GM19438 (cell line): ENCODE measurements around the gene CHP1.
"Not testable (repeated sequence)": the region's sequence is repeated elsewhere in the genome, so short reads cannot be mapped to it uniquely, and the experiment has no call there.

Experiments used
- ATAC-seq: cut with Tn5 transposase; IDR thresholded peaks from one replicate; pipeline ENCODE4 v1.9.1; 2021; ENCODE audit warnings: low read depth; ENCODE audit not compliant: unreplicated experiment

CHP1 gene

GRCh38 chr15:41254560-41254959, 23.5 kb downstream of the CHP1 start:
- ATAC-seq, result no peak

GRCh38 chr15:41256103-41256502, 25.0 kb downstream of the CHP1 start:
- no peak for ATAC-seq

- ATAC-seq, result no peak
Observed at GRCh38 chr15:41256577-41257038, 25.5 kb downstream of the CHP1 start.

DNA sequence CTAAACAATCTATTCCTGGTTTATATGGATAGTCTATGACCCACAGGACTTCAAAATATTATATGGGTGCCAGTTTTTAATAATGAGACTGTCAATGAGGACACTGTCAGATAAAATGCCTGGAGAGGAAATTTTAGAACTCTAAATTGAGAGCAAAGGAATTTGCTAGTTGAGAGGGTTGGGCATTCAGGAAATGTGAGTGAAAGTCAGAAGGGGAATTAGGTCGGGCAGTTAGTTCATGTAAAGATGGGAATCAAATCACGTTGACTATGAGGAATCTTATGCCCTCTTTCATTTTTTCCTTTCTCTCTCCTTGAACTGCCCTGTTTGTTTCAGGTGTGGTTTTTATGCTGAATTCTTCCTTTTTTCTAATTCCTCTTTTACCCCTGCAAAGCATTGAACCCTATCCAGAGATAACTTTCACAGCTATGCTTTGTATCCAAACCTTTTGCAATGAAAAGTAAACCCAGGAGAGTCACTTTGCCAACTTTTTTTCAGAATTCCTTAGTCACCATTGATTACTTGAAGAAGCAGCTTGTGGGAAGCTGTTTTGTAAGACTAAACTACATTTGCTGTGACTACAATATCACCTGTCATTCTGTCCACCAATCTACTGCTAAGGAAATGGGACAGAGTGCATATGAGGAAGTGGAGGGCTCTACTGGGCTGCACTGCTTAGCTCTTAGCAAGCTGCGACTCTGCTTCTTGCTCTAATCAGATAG, 27.8 kb downstream of the CHP1 start:
- no peak for ATAC-seq

- no peak for ATAC-seq
Observed at GRCh38 chr15:41259546-41260189, 28.6 kb downstream of the CHP1 start.

DNA sequence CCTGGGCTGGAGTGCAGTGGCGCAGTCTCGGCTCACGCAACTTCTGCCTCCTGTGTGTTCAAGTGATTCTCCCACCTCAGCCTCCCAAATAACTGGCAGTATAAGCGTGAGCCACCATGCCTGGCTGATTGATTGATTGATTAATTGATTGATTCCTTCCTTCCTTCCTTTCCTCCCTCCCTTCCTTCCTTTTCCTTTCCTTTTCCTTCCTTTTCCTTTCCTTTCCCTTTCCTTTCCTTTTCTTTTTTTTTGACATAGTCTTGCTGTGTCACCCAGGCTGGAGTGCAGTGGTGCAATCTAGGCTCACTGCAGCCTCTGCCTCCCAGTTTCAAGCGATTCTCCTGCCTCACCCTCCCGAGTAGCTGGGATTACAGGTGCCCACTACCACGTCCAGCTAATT, 29.9 kb downstream of the CHP1 start:
- ATAC-seq, result not testable (repeated sequence)

- no peak for ATAC-seq
Observed at GRCh38 chr15:41262571-41262970, 31.5 kb downstream of the CHP1 start.

DNA sequence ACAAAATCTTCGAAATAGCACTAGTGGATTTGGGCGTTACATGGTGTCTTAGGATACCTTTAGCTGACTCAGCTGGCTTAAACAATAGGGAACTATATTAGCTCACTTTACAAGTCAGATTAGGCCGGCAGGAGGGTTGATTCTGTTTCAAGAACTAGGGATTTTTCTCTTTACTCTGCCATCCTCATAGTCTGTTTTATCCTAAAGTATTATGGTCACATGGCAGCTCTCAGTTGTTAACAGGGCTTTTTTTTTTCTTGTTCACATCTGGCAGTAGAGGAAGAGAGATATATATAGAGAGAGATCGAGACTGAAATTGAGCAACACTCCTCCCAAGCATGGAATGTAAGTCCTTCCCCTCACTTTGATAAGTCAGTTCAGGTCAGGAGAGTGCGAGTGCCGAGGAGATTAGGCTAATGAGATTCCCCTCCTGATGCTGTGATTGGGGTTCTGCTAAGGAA, 32.9 kb downstream of the CHP1 start:
- ATAC-seq, result no peak

DNA sequence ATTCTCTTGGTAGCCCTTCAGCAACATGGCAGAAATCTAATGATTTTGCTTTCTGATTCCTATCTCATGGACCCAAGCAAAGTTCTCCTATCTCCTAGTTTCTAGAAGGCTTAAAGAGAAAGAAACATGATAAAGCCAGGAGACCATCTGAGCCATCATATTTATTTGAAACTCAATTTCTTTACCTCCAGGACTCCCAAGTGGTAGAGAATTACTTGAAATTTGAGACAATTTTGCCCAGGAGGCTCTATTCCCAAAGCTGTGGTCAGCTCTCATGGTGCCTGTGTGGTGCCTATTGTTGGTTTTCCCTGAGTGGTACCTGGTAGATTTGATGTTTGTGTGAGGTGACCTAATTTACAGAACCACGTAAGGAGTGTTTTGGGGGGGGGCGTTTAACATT, 38.8 kb downstream of the CHP1 start:
- no peak for ATAC-seq

DNA sequence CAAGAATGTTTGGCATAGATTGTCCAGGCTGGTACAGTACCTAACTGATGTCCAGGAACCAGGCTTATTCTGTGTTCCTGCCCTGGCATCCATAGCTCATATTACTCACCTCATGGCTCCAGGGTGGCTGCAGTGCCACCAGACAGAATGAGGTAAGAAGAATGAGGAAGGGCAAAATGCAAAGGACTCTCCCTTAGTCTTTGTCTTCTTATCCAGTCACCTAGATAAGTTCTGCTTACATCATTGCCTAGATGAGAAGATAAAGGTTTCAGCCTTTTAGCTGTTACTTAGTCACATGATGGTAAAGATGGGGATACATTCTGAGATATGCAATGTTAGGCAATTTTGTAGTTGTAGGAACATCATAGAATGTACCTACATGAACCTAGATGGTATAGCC, 45.8 kb downstream of the CHP1 start:
- no peak for ATAC-seq

DNA sequence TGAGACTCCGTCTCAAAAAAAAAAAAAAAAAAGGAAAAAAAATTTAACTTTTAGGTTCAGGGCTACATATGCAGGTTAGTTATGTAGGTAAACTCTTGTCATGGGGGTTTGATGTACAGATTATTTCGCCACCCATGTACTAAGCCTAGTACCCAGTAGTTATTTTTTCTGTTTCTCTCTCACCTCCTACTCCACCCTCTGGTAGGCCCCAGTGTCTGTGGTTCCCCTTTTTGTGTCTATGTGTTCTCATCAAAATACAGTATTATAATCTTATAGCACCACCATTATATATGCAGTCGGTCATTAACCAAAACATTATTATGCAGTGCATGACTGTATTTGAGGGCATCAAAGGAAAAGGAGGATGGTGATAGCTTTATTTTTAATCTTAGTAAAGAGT, 47.3 kb downstream of the CHP1 start:
- no peak for ATAC-seq

- ATAC-seq, result no peak
Observed at GRCh38 chr15:41279535-41280283, 48.6 kb downstream of the CHP1 start.

GRCh38 chr15:41281236-41281635, 50.2 kb downstream of the CHP1 start:
- no peak for ATAC-seq

- ATAC-seq, result not testable (repeated sequence)
Observed at GRCh38 chr15:41282436-41282835, 51.4 kb downstream of the CHP1 start.

DNA sequence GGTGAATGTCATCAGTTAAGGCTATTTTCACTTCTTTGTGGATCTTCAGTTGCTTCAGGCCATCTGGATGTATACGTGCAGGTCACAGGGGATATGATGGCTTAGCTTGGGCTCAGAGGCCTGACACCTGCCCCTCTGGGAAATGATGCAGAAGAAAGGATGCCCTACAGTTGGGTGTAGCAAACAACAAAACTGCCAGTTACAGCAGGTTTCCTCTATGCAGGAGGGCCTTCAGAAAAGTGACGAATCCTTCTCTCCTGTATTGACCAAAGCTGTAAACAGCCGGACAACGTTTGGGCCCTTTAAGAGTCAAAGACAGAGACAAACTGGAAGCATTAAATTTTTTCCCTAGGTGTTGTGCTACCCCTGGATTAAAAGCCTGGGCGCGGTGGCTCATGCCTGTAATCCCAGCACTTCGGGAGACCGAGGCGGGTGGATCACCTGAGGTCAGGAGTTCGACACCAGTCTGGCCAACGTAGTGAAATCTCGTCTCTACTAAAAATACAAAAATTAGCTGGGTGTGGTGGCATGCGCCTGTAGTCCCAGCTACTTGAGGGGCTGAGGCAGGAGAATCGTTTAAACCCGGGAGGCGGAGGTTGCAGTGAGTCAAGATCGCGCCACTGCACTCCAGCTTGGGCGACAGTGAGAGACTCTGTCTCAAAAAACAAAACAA, 52.0 kb downstream of the CHP1 start:
- ATAC-seq, result not testable (repeated sequence)

- peak; percentile 93 for ATAC-seq
Observed at GRCh38 chr15:41283653-41284426, 52.8 kb downstream of the CHP1 start.

- ATAC-seq, result no peak
Observed at GRCh38 chr15:41284427-41285177, 53.5 kb downstream of the CHP1 start.

GRCh38 chr15:41285285-41285684, 54.2 kb downstream of the CHP1 start:
- no peak for ATAC-seq

GRCh38 chr15:41286665-41287333, 55.7 kb downstream of the CHP1 start:
- no peak for ATAC-seq
